Activated T-helper 1 cell treated with anti-CD3 and anti-CD28 coated beads, Interleukin-12 subunit alpha, Interleukin-12 subunit beta, Interleukin-2, Interleukin-4 antibody, amounts not matched to agents 30 ng/mL and 10 ng/mL and 1 ng/mL, durations not matched to agents 14 hours and 24 hours and 36 hours (primary cell): ENCODE results near the gene ST6GALNAC3. TPM values are rescaled to one million over a fixed set of nuclear protein-coding genes. Genes with fewer than 3 reads are reported as not detected.
A peak's percentile ranks its signal among the peaks of the same experiment; 100 is the strongest.
"Not testable (repeated sequence)": the region's sequence is repeated elsewhere in the genome, so short reads cannot be mapped to it uniquely, and the experiment has no call there.

Source experiments
- DNase-seq: peaks from one replicate; pipeline ENCODE4 v3.0.0; 2021; ENCODE audit warnings: low spot score
- H3K27ac Mint-ChIP-seq: one replicate; pipeline ENCODE4 v1.8.0; 2021; ENCODE audit warnings: mild to moderate bottlenecking, mixed read lengths
- H3K27me3 Mint-ChIP-seq: one replicate; pipeline ENCODE4 v1.8.0; 2022; ENCODE audit warnings: mild to moderate bottlenecking, moderate library complexity, mixed read lengths; ENCODE audit not compliant: insufficient read depth
- H3K36me3 Mint-ChIP-seq: one replicate; pipeline ENCODE4 v1.8.0; 2021; ENCODE audit warnings: low read depth, mixed read lengths
- H3K4me1 Mint-ChIP-seq: one replicate; pipeline ENCODE4 v1.8.0; 2021; ENCODE audit warnings: low read depth, mixed read lengths
- H3K4me3 Mint-ChIP-seq: one replicate; pipeline ENCODE4 v1.8.0; 2021; ENCODE audit warnings: mild to moderate bottlenecking, moderate library complexity, mixed read lengths
- H3K9me3 Mint-ChIP-seq: one replicate; pipeline ENCODE4 v1.8.0; 2021; ENCODE audit warnings: mixed read lengths
- intact Hi-C: fragments of 100-400 bp; cut with micrococcal nuclease; formaldehyde crosslinking; loops from one replicate; pipeline ENCODE4 v1.15.1; 2024
- total RNA-seq: library from RNA; stranded (reverse); gene quantifications from 2 replicates; pipeline ENCODE4 v1.2.3, GENCODE V29; 2022

The ST6GALNAC3 gene
- total RNA-seq, result not detected in 2 replicates

DNA sequence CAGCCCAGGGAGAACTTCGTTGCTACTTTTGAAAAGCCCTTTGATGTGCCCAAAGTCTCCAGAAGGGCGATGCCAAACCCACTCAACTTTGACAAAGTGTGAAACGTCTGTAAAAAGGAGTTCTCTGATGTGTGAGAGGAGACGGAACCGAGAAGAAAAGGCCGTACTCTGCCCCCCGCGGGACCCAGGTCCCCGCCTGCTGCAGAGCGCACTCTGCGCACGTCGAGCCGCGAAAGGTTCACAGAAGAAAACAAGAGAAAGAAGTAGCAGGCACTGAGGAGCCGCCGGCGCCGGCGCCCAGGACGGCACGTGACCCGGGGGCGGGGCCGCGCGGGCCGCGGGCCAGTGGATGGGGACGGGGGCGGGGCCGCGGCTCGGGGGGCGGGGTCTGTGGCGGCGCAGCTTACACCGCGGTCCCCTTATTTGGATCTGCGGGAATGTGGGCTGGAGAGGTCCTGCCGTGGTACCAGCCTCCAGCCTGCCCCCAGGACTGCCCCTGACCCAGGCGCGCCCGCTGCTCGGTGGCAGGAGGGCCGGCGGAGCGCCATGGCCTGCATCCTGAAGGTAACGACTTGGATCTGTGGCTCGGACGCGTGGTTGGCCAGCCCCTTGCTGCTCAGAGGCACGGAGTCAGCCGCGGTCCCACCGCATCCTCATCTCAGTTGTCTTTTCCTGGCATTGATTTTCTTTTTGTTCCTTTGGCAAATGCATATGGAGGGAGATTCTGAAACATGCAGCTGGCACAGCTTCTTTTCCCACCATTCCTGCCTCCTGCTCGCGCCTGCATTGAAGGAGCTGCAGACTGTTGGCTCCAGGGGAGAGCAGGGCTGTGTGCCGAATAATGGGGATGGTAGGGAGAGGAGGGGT, at the start of gene ST6GALNAC3:
Gene ST6GALNAC3 (plus strand): TSS at position 426 of the 867 bp plus-strand sequence.
- Mint-ChIP-seq H3K27ac (peak within 1 kb of the TSS; percentile 49), H3K9me3 (no peaks in the 10 kb centered on the region)

DNA sequence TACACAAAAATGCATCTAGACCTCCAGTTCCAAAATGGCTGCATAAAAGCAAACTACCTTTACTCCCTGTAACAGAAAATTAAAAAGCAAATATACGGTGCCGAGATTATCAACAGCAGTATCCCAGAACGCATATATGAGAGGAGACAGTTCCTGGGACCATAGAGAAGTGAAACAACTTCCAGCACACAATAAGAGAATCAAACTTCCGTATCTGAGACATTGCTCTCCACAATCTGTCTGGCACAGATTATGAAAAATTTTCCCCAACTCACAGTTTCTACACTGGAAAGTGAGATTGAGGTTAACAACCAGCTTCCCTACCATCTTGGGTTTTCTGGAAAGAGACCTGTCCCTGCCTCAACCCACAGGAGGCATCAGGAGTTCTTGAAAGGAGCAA, 47.2 kb upstream of the ST6GALNAC3 start:
- Mint-ChIP-seq H3K27me3 (peaks cover 3% of the 10 kb centered on the region), H3K9me3 (no peaks in the 10 kb centered on the region), H3K36me3 (no peaks in the 10 kb centered on the region), H3K4me1 (no peaks in the 10 kb centered on the region), H3K4me3 (no peak overlapping the region), H3K27ac (no peak overlapping the region)
- DNase-seq, result no peak
- intact Hi-C loops, result no loop called here

More for the DNA sequence above, at the start of gene ST6GALNAC3:
- H3K4me3 Mint-ChIP-seq, result peak within 1 kb of the TSS; percentile 84
- no peaks in the 10 kb centered on the region for H3K36me3 Mint-ChIP-seq
- intact Hi-C loops, result loop anchor here (1.0 to 2.0 kb wide), 3 partner anchors 288 to 1144 kb away; partner anchors contain the start of genes ACADM, PIGK and RABGGTB
- peaks cover 10% of the 10 kb centered on the region for H3K4me1 Mint-ChIP-seq
- peak; percentile 71 for DNase-seq
- peaks cover 25% of the 10 kb centered on the region for H3K27me3 Mint-ChIP-seq

DNA sequence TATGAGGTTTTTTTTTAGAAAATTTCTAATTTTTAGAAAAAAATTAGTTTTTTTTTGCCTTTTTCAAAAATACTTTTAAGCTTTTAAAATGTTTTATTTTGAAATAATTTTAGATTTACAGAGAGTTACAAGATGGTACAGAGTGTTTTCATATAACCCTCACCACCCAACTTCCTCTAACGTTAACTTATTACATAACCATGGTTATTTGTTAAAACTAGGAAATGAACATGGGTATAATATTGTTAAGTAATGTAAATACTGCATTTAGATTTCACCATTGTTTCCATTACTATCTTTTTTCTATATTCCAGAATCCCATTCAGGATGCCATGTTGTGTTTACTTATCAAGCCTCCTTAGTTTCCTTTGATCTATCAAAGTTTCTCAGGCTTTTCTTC, 45.2 kb upstream of the ST6GALNAC3 start:
- H3K36me3 Mint-ChIP-seq, result no peaks in the 10 kb centered on the region
- intact Hi-C loops, result no loop called here
- no peaks in the 10 kb centered on the region for H3K4me1 Mint-ChIP-seq
- H3K9me3 Mint-ChIP-seq, result no peaks in the 10 kb centered on the region
- no peak overlapping the region for H3K27ac Mint-ChIP-seq
- DNase-seq, result no peak
- H3K27me3 Mint-ChIP-seq, result peaks cover 3% of the 10 kb centered on the region
- H3K4me3 Mint-ChIP-seq, result no peak overlapping the region

DNA sequence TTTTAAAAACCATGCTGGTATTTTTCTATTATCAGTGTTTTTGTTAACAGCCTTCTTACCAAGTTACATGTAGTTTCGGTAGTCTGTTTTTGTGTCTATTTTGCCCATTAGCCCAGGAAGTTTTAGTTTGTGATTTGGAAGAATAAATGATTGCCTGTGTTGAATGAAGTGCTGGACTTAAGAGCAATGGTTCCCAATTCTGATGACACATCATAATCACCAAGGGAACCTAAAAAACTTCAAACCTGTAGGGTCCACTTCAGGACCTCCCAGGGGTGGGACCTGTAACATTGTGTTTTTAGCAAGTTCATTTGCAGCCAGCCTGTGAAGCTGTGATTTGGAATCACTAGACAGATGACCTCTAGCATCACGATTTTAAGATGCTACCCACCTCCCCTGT, 43.0 kb upstream of the ST6GALNAC3 start:
- Mint-ChIP-seq H3K27me3 (peaks cover 6% of the 10 kb centered on the region), H3K4me3 (no peak overlapping the region), H3K36me3 (no peaks in the 10 kb centered on the region), H3K27ac (no peak overlapping the region), H3K4me1 (no peaks in the 10 kb centered on the region), H3K9me3 (no peaks in the 10 kb centered on the region)
- DNase-seq, result no peak
- intact Hi-C loops, result no loop called here

DNA sequence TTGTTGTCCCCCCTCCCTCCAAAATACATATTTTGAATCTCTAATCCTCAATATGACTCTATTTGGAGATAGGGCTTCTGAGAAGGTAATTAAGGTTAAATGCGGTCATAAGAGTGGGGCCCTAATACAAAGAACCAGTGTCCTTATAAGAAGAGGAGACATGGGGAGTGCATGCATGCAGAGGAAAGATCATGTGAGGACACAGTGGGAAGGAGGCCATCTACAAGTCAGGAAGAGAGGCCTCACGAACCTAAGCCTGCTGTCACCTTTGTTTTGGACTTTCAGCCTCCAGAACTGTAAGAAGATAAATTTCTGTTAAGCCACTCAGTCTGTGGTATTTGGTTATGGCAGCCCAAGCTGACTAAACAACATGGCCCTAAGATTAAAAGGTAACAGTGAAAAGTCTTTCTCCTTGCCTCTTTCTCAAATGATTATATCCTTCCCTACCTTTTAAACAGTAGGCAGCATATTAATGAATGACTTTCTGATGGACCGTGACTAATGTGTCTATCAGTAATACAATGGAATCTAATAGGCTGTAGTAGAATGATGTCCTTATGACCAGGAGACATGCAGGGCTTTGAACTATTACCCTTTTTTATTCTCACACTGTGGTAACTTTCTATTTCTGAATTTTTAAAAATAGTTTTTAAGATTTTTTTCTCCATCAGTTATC, 40.6 kb upstream of the ST6GALNAC3 start:
- DNase-seq, result no peak
- Mint-ChIP-seq H3K4me1 (no peaks in the 10 kb centered on the region), H3K27me3 (peaks cover 7% of the 10 kb centered on the region), H3K9me3 (no peaks in the 10 kb centered on the region), H3K27ac (no peak overlapping the region), H3K36me3 (no peaks in the 10 kb centered on the region), H3K4me3 (no peak overlapping the region)
- intact Hi-C loops, result no loop called here

DNA sequence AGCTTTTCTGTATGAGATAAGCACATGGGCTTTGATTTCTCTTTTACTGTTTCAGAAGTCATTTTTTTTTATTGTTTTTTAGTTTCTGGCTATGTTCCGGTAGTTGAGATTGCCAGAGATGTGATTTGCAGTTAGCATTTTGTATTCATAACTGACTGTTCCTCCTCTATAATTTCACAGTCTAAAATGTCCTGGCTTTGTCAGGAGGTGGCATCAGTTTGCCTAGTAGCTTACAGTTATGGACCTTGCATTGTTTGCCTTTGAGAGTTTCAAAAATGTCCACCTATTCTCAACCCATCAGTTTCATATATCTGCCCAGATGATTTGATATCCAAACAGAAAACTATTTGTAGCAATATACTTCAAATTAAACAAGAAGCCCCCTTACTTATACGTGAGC, 39.5 kb upstream of the ST6GALNAC3 start:
- Mint-ChIP-seq H3K27ac (no peak overlapping the region), H3K4me3 (no peak overlapping the region), H3K36me3 (no peaks in the 10 kb centered on the region), H3K27me3 (peaks cover 7% of the 10 kb centered on the region), H3K9me3 (no peaks in the 10 kb centered on the region), H3K4me1 (no peaks in the 10 kb centered on the region)
- no peak for DNase-seq
- intact Hi-C loops, result no loop called here

DNA sequence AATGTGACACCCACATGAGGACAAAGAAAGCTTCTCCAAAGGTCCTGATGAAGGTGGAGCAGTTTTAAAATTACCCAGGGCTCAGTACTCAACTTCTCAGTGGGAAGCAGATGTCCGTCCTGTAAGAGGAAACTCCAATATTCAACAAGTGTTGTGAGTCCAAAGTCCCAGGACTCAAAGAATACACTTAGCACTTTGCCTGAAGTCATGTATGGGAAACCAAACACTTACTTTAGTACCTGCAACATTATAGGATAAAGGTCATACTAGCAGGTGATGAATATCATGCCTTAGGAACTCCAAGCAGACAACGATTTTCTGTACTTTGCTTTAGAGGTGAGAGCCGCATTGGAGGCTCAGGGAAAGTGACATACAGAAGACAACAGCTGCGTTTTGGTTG, 37.2 kb upstream of the ST6GALNAC3 start:
- Mint-ChIP-seq H3K4me3 (no peak overlapping the region), H3K9me3 (no peaks in the 10 kb centered on the region), H3K27ac (no peak overlapping the region), H3K4me1 (no peaks in the 10 kb centered on the region), H3K36me3 (no peaks in the 10 kb centered on the region), H3K27me3 (peaks cover 8% of the 10 kb centered on the region)
- DNase-seq, result no peak
- intact Hi-C loops, result no loop called here

DNA sequence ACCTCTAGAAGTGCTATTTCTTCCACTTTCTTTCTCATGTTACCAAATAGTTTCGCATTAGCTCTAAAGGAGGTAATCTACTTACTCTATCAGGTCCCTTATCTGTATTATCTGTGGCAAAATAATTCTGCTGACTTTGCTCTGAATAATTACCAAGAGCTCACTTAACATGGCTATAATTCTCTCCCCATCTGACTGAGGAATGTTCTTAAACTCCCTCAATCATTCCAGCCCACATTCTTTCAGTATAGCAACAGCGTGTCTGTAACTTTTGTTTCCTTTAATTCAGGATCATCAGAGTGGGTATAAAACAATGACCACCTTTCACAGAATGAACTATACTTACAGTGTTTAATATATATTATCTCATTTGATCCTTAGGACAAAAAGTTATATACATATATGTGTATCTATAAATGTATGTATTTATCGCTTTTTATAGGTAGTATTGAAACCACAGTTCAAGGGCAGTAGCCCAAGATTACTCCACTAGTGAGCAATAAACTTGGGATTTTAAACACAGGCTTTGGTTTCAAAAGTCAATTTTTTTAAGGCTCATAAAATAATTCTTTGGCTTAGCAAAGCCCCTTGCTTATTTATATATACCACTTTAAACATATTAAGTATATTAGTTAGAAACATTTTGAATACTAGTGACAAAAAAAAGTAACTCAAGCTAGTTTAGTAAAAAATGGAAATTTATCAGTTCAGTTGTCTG, 36.1 kb upstream of the ST6GALNAC3 start:
- no peaks in the 10 kb centered on the region for H3K4me1 Mint-ChIP-seq
- no peak for DNase-seq
- no peaks in the 10 kb centered on the region for H3K36me3 Mint-ChIP-seq
- H3K27me3 Mint-ChIP-seq, result peaks cover 8% of the 10 kb centered on the region
- H3K4me3 Mint-ChIP-seq, result no peak overlapping the region
- intact Hi-C loops, result no loop called here
- no peaks in the 10 kb centered on the region for H3K9me3 Mint-ChIP-seq
- H3K27ac Mint-ChIP-seq, result no peak overlapping the region

DNA sequence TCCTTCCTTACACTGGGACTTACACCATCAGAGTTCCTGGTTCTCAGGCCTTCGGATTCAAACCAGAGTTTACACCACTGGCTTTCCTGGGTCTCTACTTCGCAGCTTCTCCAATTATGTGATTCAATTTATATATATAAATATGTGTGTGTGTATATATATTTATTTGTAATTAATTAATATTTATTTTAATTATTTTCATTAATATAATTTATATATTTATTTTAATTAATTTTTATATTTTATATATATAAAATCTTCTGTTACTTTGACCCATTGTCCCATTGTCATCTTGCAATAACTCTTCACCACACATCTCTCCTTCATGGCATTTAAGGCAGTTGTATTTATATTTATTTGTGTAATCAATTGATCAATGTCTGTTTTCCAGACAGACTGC, 28.4 kb upstream of the ST6GALNAC3 start:
- no peak for DNase-seq
- H3K9me3 Mint-ChIP-seq, result no peaks in the 10 kb centered on the region
- no peak overlapping the region for H3K27ac Mint-ChIP-seq
- H3K4me3 Mint-ChIP-seq, result no peak overlapping the region
- intact Hi-C loops, result no loop called here
- no peaks in the 10 kb centered on the region for H3K36me3 Mint-ChIP-seq
- peaks cover 10% of the 10 kb centered on the region for H3K27me3 Mint-ChIP-seq
- no peaks in the 10 kb centered on the region for H3K4me1 Mint-ChIP-seq

DNA sequence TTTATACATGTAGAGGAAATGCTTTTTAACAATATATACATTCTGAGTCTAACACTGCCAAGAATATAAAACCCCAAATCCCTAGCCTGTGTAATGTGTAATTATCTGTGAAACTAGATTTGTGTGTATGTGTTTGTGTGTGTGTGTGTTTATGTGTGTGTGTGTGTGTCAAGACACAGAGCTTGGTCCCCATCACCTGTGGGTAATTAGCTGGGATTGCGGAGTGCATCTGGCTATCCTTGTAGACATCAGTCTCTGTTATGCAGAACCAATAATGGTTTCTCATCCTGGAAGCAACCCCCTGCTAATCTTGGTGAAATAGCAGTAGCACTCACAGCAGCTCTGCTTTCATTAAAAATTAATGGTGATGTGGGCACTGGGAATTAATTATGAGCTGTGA, 26.3 kb upstream of the ST6GALNAC3 start:
- Mint-ChIP-seq H3K9me3 (no peaks in the 10 kb centered on the region), H3K36me3 (no peaks in the 10 kb centered on the region), H3K4me1 (no peaks in the 10 kb centered on the region), H3K27me3 (peaks cover 6% of the 10 kb centered on the region), H3K27ac (no peak overlapping the region), H3K4me3 (no peak overlapping the region)
- intact Hi-C loops, result no loop called here
- no peak for DNase-seq

DNA sequence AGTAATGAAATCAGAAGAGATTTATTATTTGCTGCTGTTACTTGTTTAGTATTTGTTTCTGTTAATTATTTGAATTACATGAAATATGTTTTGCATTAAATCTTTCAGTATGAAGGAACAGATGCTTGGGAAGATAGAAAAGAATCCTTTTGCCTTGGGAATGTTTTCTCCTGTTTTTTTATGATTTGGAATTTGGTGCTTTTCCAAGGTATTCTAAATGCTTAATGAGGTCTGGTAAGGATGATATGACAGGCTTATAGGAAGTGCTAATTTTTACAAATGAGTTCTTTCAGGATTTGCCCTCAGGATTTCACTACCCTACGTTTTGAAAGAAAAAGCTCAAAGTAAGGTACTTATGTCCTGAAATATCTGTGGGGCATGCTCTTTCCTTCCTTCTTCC, 25.6 kb upstream of the ST6GALNAC3 start:
- no peak overlapping the region for H3K27ac Mint-ChIP-seq
- peaks cover 6% of the 10 kb centered on the region for H3K27me3 Mint-ChIP-seq
- H3K4me3 Mint-ChIP-seq, result no peak overlapping the region
- H3K4me1 Mint-ChIP-seq, result no peaks in the 10 kb centered on the region
- DNase-seq, result no peak
- intact Hi-C loops, result no loop called here
- no peaks in the 10 kb centered on the region for H3K9me3 Mint-ChIP-seq
- H3K36me3 Mint-ChIP-seq, result no peaks in the 10 kb centered on the region

DNA sequence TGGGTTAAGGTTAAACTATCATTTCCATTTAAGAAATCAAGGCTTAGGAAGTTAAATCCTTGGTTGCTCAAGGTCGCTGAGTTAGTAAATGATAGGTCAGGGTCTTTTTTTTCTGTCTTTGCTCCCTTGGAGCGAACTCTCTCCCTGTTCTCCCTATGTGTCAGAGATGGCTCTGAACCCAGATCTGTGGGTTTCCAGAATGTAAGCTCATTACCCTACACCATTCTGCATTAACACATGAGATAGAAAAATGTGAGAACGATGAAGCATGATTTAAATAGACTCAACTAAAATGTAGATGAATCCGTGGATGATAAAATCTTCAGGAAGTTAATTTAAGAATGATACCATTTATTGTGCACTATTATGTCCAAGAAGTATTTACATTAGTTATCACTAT, 25.0 kb upstream of the ST6GALNAC3 start:
- no peak overlapping the region for H3K27ac Mint-ChIP-seq
- no peaks in the 10 kb centered on the region for H3K9me3 Mint-ChIP-seq
- intact Hi-C loops, result no loop called here
- no peak overlapping the region for H3K4me3 Mint-ChIP-seq
- no peaks in the 10 kb centered on the region for H3K4me1 Mint-ChIP-seq
- H3K36me3 Mint-ChIP-seq, result no peaks in the 10 kb centered on the region
- no peak for DNase-seq
- peaks cover 6% of the 10 kb centered on the region for H3K27me3 Mint-ChIP-seq

DNA sequence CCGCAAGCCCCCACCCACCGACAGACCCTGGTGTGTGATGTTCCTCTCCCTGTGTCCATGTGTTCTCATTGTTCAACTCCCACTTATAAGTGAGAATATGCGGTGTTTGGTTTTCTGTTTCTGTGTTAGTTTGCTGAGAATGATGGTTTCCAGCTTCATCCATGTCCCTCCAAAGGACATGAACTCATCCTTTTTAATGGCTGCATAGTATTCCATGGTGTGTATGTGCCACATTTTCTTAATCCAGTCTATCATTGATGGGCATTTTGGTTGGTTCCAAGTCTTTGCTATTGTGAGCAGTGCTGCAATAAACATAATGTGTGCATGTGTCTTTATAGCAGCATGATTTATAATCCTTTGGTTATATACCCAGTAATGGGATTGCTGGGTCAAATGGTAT, 24.5 kb upstream of the ST6GALNAC3 start:
- H3K36me3 Mint-ChIP-seq, H3K4me1 Mint-ChIP-seq, H3K4me3 Mint-ChIP-seq, H3K9me3 Mint-ChIP-seq, DNase-seq, H3K27me3 Mint-ChIP-seq, intact Hi-C loops, H3K27ac Mint-ChIP-seq: not testable (repeated sequence)
